Epithelial cell of proximal tubule (primary cell): ENCODE measurements around the gene IGFALS. TPM values are rescaled to one million over a fixed set of nuclear protein-coding genes. Genes with fewer than 3 reads are reported as not detected.

ENCODE experiments used
- DNase-seq: peaks from one replicate; pipeline ENCODE4 v3.0.0-alpha.2; 2011; ENCODE audit warnings: low read depth
- H3K4me3 ChIP-seq: 2 replicates; pipeline ENCODE4 v1.5.1; 2011; ENCODE audit warnings: low read depth, mild to moderate bottlenecking, low read length
- CTCF ChIP-seq: conservative IDR thresholded peaks from 2 replicates; pipeline ENCODE4 v1.5.1; 2012; ENCODE audit warnings: low read depth, mild to moderate bottlenecking, low read length
- total RNA-seq: library from RNA; depleted of rRNA; stranded (reverse); fragments of >200 nt; gene quantifications from 2 replicates; pipeline ENCODE4 v1.2.3, GENCODE V29; 2015

Gene IGFALS
- total RNA-seq, 1 donor from 2014 or later = 2.6 TPM

- no peak overlapping the region for H3K4me3 ChIP-seq
- no peak for DNase-seq
- TF ChIP-seq CTCF = no peak
Observed at GRCh38 chr16:1758923-1759322, 34.6 kb downstream of the IGFALS start.

GRCh38 chr16:1757714-1758461, 35.6 kb downstream of the IGFALS start:
- no peak overlapping the region for H3K4me3 ChIP-seq
- DNase-seq = no peak
- TF ChIP-seq CTCF = no peak

GRCh38 chr16:1754204-1754603, 39.3 kb downstream of the IGFALS start:
- TF ChIP-seq CTCF = no peak
- no peak for DNase-seq
- no peak overlapping the region for H3K4me3 ChIP-seq

GRCh38 chr16:1752853-1753252, 40.7 kb downstream of the IGFALS start:
- no peak for TF ChIP-seq CTCF
- no peak for DNase-seq
- no peak overlapping the region for H3K4me3 ChIP-seq

GRCh38 chr16:1751946-1752345, 41.6 kb downstream of the IGFALS start:
- no peak overlapping the region for H3K4me3 ChIP-seq
- no peak for TF ChIP-seq CTCF
- DNase-seq = no peak

- DNase-seq = no peak
- no peak for TF ChIP-seq CTCF
- no peak overlapping the region for H3K4me3 ChIP-seq
Observed at GRCh38 chr16:1749152-1750117, 44.1 kb downstream of the IGFALS start.
